Eye (tissue), 1 donor: ENCODE results near the gene NTPCR.

ENCODE experiments used
- DNase-seq: peaks from one replicate; pipeline ENCODE4 v3.0.0-alpha.2; 2015

Gene NTPCR

GRCh38 chr1:232965124-232965911 lies 14.9 kb downstream of the NTPCR start:
- DNase-seq, result no peak

- no peak for DNase-seq
Measured at GRCh38 chr1:232965912-232966217, 15.5 kb downstream of the NTPCR start.

- DNase-seq, result no peak
Measured at GRCh38 chr1:232966663-232967062, 16.3 kb downstream of the NTPCR start.

- DNase-seq, result no peak
Measured at GRCh38 chr1:232968391-232968790, 18.0 kb downstream of the NTPCR start.

GRCh38 chr1:232968965-232969364 lies 18.6 kb downstream of the NTPCR start:
- no peak for DNase-seq

- no peak for DNase-seq
Measured at GRCh38 chr1:232969799-232970198, 19.4 kb downstream of the NTPCR start.

- DNase-seq, result no peak
Measured at GRCh38 chr1:232970508-232970907, 20.1 kb downstream of the NTPCR start.

- no peak for DNase-seq
Measured at GRCh38 chr1:232973652-232974611, 23.5 kb downstream of the NTPCR start.

- DNase-seq, result no peak
Measured at GRCh38 chr1:232974971-232975370, 24.6 kb downstream of the NTPCR start.

GRCh38 chr1:232978091-232978634 lies 27.8 kb downstream of the NTPCR start:
- DNase-seq, result no peak

GRCh38 chr1:232978815-232979214 lies 28.4 kb downstream of the NTPCR start:
- no peak for DNase-seq

GRCh38 chr1:232979558-232979957 lies 29.1 kb downstream of the NTPCR start:
- DNase-seq, result no peak

GRCh38 chr1:232980355-232980978 lies 30.1 kb downstream of the NTPCR start:
- no peak for DNase-seq

- no peak for DNase-seq
Measured at GRCh38 chr1:232980986-232981560, 30.7 kb downstream of the NTPCR start.

- no peak for DNase-seq
Measured at GRCh38 chr1:232982238-232982944, 32.0 kb downstream of the NTPCR start.

GRCh38 chr1:232983375-232983774 lies 33.0 kb downstream of the NTPCR start:
- no peak for DNase-seq

GRCh38 chr1:232983817-232984567 lies 33.6 kb downstream of the NTPCR start:
- no peak for DNase-seq

- DNase-seq, result no peak
Measured at GRCh38 chr1:232984577-232985425, 34.4 kb downstream of the NTPCR start.

- DNase-seq, result no peak
Measured at GRCh38 chr1:232985882-232986526, 35.6 kb downstream of the NTPCR start.

- DNase-seq, result no peak
Measured at GRCh38 chr1:232986527-232986922, 36.1 kb downstream of the NTPCR start.
